ENCODE measurements around the gene CLTA.
"Not testable (repeated sequence)": the region's sequence is repeated elsewhere in the genome, so short reads cannot be mapped to it uniquely, and the experiment has no call there.

The CLTA gene

DNA sequence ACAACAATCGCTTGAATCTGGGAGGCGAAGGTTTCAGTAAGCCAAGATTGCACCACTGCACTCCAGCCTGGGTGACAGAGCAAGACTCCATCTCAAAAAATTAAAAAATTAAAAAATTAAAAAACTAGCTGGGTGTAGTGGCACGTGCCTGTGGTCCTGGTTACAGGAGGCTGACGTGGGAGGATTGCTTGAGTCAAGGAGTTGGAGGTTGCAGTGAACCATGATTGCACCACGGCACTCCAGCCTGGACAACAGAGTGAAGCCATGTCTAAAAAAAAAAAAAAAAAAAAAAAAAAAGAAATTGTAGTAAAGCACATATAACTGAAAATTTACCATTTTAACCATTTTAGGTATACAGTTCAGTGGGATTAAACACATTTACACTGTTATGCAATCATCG lies 34.6 kb upstream of the CLTA start:
- TF ChIP-seq, protein P1, sequence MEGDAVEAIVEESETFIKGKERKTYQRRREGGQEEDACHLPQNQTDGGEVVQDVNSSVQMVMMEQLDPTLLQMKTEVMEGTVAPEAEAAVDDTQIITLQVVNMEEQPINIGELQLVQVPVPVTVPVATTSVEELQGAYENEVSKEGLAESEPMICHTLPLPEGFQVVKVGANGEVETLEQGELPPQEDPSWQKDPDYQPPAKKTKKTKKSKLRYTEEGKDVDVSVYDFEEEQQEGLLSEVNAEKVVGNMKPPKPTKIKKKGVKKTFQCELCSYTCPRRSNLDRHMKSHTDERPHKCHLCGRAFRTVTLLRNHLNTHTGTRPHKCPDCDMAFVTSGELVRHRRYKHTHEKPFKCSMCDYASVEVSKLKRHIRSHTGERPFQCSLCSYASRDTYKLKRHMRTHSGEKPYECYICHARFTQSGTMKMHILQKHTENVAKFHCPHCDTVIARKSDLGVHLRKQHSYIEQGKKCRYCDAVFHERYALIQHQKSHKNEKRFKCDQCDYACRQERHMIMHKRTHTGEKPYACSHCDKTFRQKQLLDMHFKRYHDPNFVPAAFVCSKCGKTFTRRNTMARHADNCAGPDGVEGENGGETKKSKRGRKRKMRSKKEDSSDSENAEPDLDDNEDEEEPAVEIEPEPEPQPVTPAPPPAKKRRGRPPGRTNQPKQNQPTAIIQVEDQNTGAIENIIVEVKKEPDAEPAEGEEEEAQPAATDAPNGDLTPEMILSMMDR (IDR thresholded peaks at IDR 0.05), result no peak

DNA sequence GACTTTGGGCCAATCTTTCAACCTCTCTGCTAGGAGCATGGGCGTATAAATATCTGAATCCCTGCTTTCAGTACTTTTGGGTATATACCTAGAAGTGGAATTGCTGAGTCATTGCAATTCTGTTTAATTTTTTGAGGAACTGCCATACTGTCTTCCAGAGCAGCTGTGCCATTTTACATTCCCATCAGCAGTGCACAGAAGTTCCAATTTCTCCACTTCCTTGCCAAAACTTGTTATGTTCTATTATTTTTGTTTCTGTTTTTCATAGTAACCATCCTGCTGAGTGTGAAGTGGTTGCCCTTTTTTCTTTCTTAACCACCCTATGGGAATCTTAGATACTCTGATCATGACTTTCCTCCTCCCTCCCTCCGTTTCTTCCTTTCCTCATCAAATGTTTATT lies 32.6 kb upstream of the CLTA start:
- no peaks in the 10 kb centered on the region for H3K27me3 ChIP-seq (ENCODE audit: control insufficient read depth, insufficient read depth, low read length)

More for the DNA sequence above, 34.6 kb upstream of the CLTA start:
- Histone ChIP-seq H3K9me3 (ENCODE audit: control insufficient read depth, low read length) (no peaks in the 10 kb centered on the region), H3K79me2 (no peaks in the 10 kb centered on the region), H3K4me2 (ENCODE audit: low read length) (no peak overlapping the region), H3K4me1 (no peaks in the 10 kb centered on the region), H2AFZ (no peak overlapping the region), H3K4me3 (ENCODE audit: low read depth, low read length) (no peak overlapping the region), H3K27ac (no peak overlapping the region), H3K9ac (no peak overlapping the region), H3K27me3 (ENCODE audit: control insufficient read depth, insufficient read depth, low read length) (no peaks in the 10 kb centered on the region), H3K36me3 (ENCODE audit: control insufficient read depth, insufficient read depth, low read length) (no peaks in the 10 kb centered on the region)

DNA sequence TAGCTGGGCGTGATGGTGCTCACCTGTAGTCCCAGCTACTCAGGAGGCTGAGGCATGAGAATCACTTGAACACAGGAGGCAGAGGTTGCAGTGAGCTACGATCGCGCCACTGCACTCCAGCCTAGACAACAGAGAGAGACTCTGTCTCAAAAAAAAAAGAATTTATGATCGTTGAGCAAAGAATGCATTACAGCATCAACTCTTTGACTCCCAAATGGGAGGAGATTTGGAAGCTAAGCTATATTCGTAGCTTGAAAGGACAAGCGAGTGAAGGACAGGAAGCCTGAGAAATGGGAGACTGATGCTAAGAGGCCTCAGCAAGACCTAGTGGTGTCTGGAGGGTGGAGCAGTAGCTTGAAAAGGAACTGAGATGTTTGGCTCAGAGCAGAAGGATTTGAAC lies 31.8 kb upstream of the CLTA start:
- Histone ChIP-seq H3K79me2 (no peaks in the 10 kb centered on the region), H3K36me3 (ENCODE audit: control insufficient read depth, insufficient read depth, low read length) (no peaks in the 10 kb centered on the region), H3K4me3 (ENCODE audit: low read depth, low read length) (no peak overlapping the region), H3K9me3 (ENCODE audit: control insufficient read depth, low read length) (no peaks in the 10 kb centered on the region), H3K27me3 (ENCODE audit: control insufficient read depth, insufficient read depth, low read length) (no peaks in the 10 kb centered on the region), H2AFZ (no peak overlapping the region), H3K27ac (no peak overlapping the region), H3K9ac (no peak overlapping the region), H3K4me2 (ENCODE audit: low read length) (no peak overlapping the region), H3K4me1 (no peaks in the 10 kb centered on the region)
- TF ChIP-seq, protein P1 (IDR thresholded peaks at IDR 0.05), result no peak

More for the DNA sequence above, 32.6 kb upstream of the CLTA start:
- Histone ChIP-seq H3K9ac (no peak overlapping the region), H3K4me2 (ENCODE audit: low read length) (no peak overlapping the region), H3K79me2 (no peaks in the 10 kb centered on the region), H2AFZ (no peak overlapping the region), H3K9me3 (ENCODE audit: control insufficient read depth, low read length) (no peaks in the 10 kb centered on the region), H3K36me3 (ENCODE audit: control insufficient read depth, insufficient read depth, low read length) (no peaks in the 10 kb centered on the region), H3K27ac (no peak overlapping the region), H3K4me1 (no peaks in the 10 kb centered on the region), H3K4me3 (ENCODE audit: low read depth, low read length) (no peak overlapping the region)
- TF ChIP-seq, protein P1 (IDR thresholded peaks at IDR 0.05), result no peak

DNA sequence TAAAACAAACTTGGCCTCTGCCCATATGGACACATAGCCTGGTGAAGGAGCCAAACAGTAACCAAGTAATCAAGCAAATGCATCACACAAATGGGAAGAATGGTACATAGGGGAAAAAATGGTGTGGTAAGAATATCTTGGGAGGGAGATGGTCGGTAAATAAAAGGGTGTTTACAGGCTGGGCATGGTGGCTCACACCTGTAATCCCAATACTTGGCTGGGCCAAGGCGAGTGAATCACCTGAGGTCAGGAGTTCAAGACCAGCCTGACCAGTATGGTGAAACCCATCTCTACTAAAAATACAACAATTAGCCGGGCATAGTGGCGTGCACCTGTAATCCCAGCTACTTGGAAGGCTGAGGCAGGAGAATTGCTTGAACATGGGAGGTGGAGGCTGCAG lies 31.2 kb upstream of the CLTA start:
- not testable (repeated sequence) for H3K27me3 ChIP-seq (ENCODE audit: control insufficient read depth, insufficient read depth, low read length); H3K27ac ChIP-seq; H3K4me3 ChIP-seq (ENCODE audit: low read depth, low read length); H3K36me3 ChIP-seq (ENCODE audit: control insufficient read depth, insufficient read depth, low read length); H3K4me2 ChIP-seq (ENCODE audit: low read length); H3K9me3 ChIP-seq (ENCODE audit: control insufficient read depth, low read length); H3K4me1 ChIP-seq; H2AFZ ChIP-seq; H3K79me2 ChIP-seq; H3K9ac ChIP-seq

DNA sequence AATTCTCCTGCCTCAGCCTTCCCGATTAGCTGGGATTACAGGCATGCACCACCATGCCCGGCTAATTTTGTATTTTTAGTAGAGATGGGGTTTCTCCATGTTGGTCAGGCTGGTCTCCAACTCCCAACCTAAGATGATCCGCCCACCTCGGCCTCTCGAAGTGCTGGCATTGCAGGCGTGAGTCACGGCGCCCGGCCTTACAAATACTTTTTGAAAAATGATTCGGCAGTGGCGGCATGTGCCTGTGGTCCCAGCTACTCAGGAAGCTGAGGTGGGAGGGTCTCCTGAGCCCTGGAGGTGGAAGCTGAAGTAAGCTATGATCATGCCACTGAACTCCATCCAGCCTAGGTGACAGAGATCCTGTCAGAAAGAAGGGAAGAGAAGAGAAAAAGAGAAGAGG lies 30.6 kb upstream of the CLTA start:
- not testable (repeated sequence) for H3K27ac ChIP-seq; H3K27me3 ChIP-seq (ENCODE audit: control insufficient read depth, insufficient read depth, low read length); H3K4me3 ChIP-seq (ENCODE audit: low read depth, low read length); H3K79me2 ChIP-seq; H3K9me3 ChIP-seq (ENCODE audit: control insufficient read depth, low read length); H2AFZ ChIP-seq; H3K4me2 ChIP-seq (ENCODE audit: low read length); H3K9ac ChIP-seq; H3K4me1 ChIP-seq; H3K36me3 ChIP-seq (ENCODE audit: control insufficient read depth, insufficient read depth, low read length)

DNA sequence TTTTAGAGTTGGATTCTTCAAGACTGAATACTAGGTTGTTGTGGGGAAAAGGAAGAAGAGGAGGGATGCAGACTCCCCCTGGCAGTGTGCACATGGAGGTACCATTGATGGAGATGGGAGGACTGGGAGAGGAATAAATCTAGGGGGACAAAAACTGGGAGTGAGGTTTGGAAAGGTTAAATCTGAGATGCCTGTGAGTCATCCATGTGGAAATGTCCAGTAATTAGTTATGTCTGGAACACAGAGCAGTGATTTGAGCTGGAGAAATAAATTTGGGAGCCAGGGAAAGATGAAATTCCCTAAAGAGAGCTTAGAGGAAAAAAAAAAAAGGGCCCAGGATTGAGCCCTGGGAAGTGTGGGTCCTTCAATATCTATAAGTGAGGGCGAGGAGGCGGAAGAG lies 29.5 kb upstream of the CLTA start:
- Histone ChIP-seq H3K4me2 (ENCODE audit: low read length) (no peak overlapping the region), H3K27me3 (ENCODE audit: control insufficient read depth, insufficient read depth, low read length) (no peaks in the 10 kb centered on the region), H3K9me3 (ENCODE audit: control insufficient read depth, low read length) (no peaks in the 10 kb centered on the region), H3K36me3 (ENCODE audit: control insufficient read depth, insufficient read depth, low read length) (no peaks in the 10 kb centered on the region), H3K79me2 (no peaks in the 10 kb centered on the region), H3K4me3 (ENCODE audit: low read depth, low read length) (no peak overlapping the region), H3K9ac (no peak overlapping the region), H3K27ac (no peak overlapping the region), H2AFZ (no peak overlapping the region), H3K4me1 (no peaks in the 10 kb centered on the region)
- TF ChIP-seq, protein P1 (IDR thresholded peaks at IDR 0.05), result no peak

All from parathyroid adenoma (tissue), 2 donors.